Measurements from ENCODE around the gene UNC79. TPM values are rescaled to one million over a fixed set of nuclear protein-coding genes. Genes with fewer than 3 reads are reported as not detected.

UNC79 gene
- total and polyA plus RNA-seq, 3 donors from 2014 or later, result 4.3 to 10.7 (median 5.5) TPM

DNA sequence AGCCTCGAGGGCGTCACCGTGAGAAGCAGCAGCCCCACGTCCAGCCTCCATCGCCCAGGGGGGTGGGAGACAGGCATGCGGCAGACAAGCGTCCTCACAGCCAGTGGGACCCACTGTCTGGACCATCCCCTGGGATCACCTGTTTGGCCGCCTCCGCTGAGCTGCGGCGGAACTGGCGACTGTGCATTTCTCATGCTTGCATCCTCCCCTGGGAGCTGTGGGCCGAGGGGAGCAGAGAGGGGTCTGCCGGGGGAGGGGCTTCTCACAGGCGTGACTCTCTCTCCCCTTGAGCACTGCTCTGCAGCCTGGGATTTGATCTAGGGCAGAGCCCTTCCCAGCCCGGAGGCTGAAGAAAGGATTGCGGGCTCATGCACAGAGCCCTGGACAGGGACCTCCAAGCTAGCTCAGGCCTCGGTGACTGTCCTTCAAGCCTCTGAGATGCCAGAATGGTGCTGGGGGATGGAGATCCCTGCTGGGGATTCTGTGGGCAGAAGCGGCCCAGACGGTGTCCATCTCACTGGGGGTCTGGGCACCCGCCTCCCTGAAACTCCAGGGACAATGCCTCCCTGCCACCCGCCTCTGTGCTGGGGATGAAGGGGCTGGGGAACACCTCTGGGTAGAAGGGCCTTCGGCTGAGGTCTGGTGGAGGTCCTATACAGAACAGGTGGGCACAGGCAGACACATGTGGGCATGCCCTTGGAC lies 296.5 kb downstream of the UNC79 start:
- no peaks in the 10 kb centered on the region for H3K9me3 ChIP-seq
- H3K27ac ChIP-seq, result no peak overlapping the region
- no peaks in the 10 kb centered on the region for H3K36me3 ChIP-seq (ENCODE audit: low read depth, missing control alignments)
- no peaks in the 10 kb centered on the region for H3K4me1 ChIP-seq
- 78 to 83% methylated on average over 16 to 22 of the region's 23 CpGs for WGBS, 2 donors
- no peak for DNase-seq
- TF ChIP-seq, protein P1, sequence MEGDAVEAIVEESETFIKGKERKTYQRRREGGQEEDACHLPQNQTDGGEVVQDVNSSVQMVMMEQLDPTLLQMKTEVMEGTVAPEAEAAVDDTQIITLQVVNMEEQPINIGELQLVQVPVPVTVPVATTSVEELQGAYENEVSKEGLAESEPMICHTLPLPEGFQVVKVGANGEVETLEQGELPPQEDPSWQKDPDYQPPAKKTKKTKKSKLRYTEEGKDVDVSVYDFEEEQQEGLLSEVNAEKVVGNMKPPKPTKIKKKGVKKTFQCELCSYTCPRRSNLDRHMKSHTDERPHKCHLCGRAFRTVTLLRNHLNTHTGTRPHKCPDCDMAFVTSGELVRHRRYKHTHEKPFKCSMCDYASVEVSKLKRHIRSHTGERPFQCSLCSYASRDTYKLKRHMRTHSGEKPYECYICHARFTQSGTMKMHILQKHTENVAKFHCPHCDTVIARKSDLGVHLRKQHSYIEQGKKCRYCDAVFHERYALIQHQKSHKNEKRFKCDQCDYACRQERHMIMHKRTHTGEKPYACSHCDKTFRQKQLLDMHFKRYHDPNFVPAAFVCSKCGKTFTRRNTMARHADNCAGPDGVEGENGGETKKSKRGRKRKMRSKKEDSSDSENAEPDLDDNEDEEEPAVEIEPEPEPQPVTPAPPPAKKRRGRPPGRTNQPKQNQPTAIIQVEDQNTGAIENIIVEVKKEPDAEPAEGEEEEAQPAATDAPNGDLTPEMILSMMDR (IDR thresholded peaks at IDR 0.05), result no peak
- TF ChIP-seq POLR2A (IDR thresholded peaks at IDR 0.05), result no peak
- no peaks in the 10 kb centered on the region for H3K27me3 ChIP-seq
- intact Hi-C loops (cut with DNase I; ENCODE audit: low total_unique reads), result no loop called here
- no peak overlapping the region for H3K4me3 ChIP-seq

DNA sequence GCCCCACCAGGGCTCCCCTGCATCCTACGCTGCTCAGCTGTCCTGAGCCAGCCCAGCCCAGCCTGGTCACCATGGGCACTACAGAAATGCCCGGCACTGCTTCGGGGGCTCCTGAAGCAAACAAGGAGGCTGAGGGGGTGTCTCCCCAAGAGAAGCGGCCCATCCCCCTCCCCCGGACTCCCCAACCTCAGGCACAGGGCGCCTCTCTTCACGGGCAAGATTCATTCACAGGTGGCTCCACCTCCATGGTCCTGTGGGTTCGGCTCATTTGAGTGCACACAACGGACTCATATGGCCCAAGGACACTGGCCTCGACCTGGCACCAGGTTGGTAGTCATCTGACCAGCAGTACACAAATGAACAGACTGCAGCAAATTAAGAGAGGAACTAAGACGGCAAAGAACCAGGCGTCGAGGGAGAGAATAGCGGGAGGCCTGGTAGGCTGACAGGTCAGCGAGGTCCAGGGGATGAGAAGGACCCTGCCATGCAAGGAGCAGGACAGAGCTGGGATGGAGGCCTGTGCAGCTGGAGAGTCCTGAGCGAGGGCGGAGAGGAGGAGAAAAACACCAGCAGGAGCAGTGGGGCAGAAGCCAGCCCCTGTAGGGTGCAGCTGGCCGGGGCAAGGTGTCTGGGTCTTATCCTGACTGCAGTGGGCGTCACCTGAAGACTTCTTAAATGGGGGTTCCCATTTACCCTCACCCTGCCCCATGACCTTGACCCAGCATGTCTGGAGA lies 297.3 kb downstream of the UNC79 start:
- no peaks in the 10 kb centered on the region for H3K27me3 ChIP-seq
- no peak overlapping the region for H3K27ac ChIP-seq
- 88 to 93% methylated on average over 17 to 19 of the region's 19 CpGs for WGBS, 2 donors
- intact Hi-C loops (cut with DNase I; ENCODE audit: low total_unique reads), result no loop called here
- H3K4me1 ChIP-seq, result no peaks in the 10 kb centered on the region
- TF ChIP-seq POLR2A (IDR thresholded peaks at IDR 0.05), result no peak
- TF ChIP-seq, protein P1 (IDR thresholded peaks at IDR 0.05), result no peak
- no peak for DNase-seq
- no peaks in the 10 kb centered on the region for H3K36me3 ChIP-seq (ENCODE audit: low read depth, missing control alignments)
- no peak overlapping the region for H3K4me3 ChIP-seq
- no peaks in the 10 kb centered on the region for H3K9me3 ChIP-seq

DNA sequence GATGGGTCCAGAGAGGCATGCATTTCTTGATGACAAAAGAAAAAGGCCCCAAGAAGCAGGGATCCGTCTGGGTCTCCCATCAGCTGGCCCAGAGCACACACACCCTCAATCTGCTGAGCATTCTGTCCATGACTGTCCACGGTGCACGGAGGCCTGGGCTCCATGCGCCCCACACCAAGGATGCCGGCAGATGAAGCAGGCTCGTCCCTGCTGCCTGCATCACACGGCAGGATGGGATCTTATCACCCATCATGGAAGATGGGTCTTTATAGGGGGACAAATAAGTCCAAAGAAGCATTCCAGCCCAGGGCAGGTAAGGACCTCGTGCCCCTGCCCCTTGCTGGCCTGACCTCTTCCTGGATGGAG lies 297.9 kb downstream of the UNC79 start:
- intact Hi-C loops (cut with DNase I; ENCODE audit: low total_unique reads), result no loop called here
- Histone ChIP-seq H3K36me3 (ENCODE audit: low read depth, missing control alignments) (no peaks in the 10 kb centered on the region), H3K4me3 (no peak overlapping the region), H3K4me1 (no peaks in the 10 kb centered on the region), H3K9me3 (no peaks in the 10 kb centered on the region), H3K27ac (no peak overlapping the region), H3K27me3 (no peaks in the 10 kb centered on the region)
- WGBS, 2 donors, result 91 to 96% methylated on average over 7 to 8 of the region's 8 CpGs
- TF ChIP-seq POLR2A (IDR thresholded peaks at IDR 0.05), result no peak
- TF ChIP-seq, protein P1 (IDR thresholded peaks at IDR 0.05), result no peak
- DNase-seq, result no peak

DNA sequence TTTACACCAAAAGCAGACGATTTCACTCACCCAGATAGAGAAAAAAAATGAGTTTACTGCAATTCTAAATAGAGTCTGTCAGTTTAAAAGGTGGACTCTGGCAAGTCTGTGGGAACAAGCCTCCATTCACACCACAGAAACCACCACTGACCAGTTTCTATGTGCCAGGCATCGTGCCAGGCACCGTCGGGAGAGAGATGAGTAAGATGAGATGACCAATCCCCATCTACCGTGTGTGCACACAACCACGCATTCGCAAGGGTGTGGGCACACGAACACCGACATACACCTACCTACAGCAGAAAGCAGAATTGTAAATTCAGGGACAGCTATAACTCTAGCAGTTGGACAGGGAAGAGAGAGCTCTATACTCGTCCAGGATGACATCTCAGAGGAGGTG lies 299.3 kb downstream of the UNC79 start:
- 89 to 92% methylated on average over 10 of the region's 10 CpGs for WGBS, 2 donors

More for the DNA sequence above, 299.3 kb downstream of the UNC79 start:
- Histone ChIP-seq H3K27me3 (no peaks in the 10 kb centered on the region), H3K36me3 (ENCODE audit: low read depth, missing control alignments) (no peaks in the 10 kb centered on the region), H3K4me3 (no peak overlapping the region), H3K27ac (no peak overlapping the region), H3K4me1 (no peaks in the 10 kb centered on the region), H3K9me3 (no peaks in the 10 kb centered on the region)
- no peak for DNase-seq
- intact Hi-C loops (cut with DNase I; ENCODE audit: low total_unique reads), result no loop called here
- TF ChIP-seq, protein P1 (IDR thresholded peaks at IDR 0.05), result no peak
- TF ChIP-seq POLR2A (IDR thresholded peaks at IDR 0.05), result no peak

Measured in testis (tissue), 3 donors.